H1 (cell line): ENCODE data around the gene COPS6. TPM values are rescaled to one million over a fixed set of nuclear protein-coding genes. Genes with fewer than 3 reads are reported as not detected.

Source experiments
- CEBPB ChIP-seq: IDR thresholded peaks from 2 replicates; pipeline ENCODE4 v1.6.1; 2012; ENCODE audit warnings: low read depth, low read length
- E2F6 ChIP-seq: IDR thresholded peaks from 2 replicates; pipeline ENCODE4 v1.6.1; 2012; ENCODE audit warnings: inconsistent platforms
- HDAC2 ChIP-seq, 2 experiments: fragments of 300-600 bp in 1 of 2; sonication (generic) in 1 of 2; IDR thresholded peaks; 2 replicates each; pipeline ENCODE4 v1.6.1; 2011 to 2012; ENCODE audit warnings: low read depth in 2 of 2, low read length in 2 of 2, mild to moderate bottlenecking in 2 of 2, moderate library complexity in 2 of 2, borderline replicate concordance in 1 of 2, inconsistent platforms in 1 of 2
- KDM4A ChIP-seq: IDR thresholded peaks from one replicate; pipeline ENCODE4 v1.7.1; 2012; ENCODE audit warnings: low read depth, mild to moderate bottlenecking, moderate library complexity, low read length, inconsistent platforms; ENCODE audit not compliant: severe bottlenecking
- KDM5A ChIP-seq: fragments of 200-600 bp; IDR thresholded peaks from 2 replicates; pipeline ENCODE4 v1.7.1; 2012; ENCODE audit warnings: mild to moderate bottlenecking, low read length, inconsistent platforms, mixed read lengths
- MAFK ChIP-seq: IDR thresholded peaks from 2 replicates; pipeline ENCODE4 v1.6.1; 2012; ENCODE audit warnings: low read depth, mild to moderate bottlenecking, improper control_type of control experiment, low read length
- NRF1 ChIP-seq: IDR thresholded peaks from 2 replicates; pipeline ENCODE4 v1.6.1; 2011; ENCODE audit warnings: mild to moderate bottlenecking, low read depth, low read length, improper control_type of control experiment
- PHF8 ChIP-seq: fragments of 200-600 bp; sonication (generic); conservative IDR thresholded peaks from 2 replicates; pipeline ENCODE4 v1.7.1; 2012; ENCODE audit warnings: low read depth, mild to moderate bottlenecking, inconsistent platforms, low read length, moderate library complexity
- RBBP5 ChIP-seq: IDR thresholded peaks from 2 replicates; pipeline ENCODE4 v1.7.1; 2012; ENCODE audit warnings: low read depth, mild to moderate bottlenecking, inconsistent platforms, low read length, moderate library complexity, borderline replicate concordance
- SIX5 ChIP-seq: IDR thresholded peaks from 2 replicates; pipeline ENCODE4 v1.6.1; 2011; ENCODE audit warnings: mild to moderate bottlenecking, low read depth, low read length
- SP4 ChIP-seq: IDR thresholded peaks from 2 replicates; pipeline ENCODE4 v1.6.1; 2012; ENCODE audit warnings: low read length, inconsistent platforms
- TBP ChIP-seq: IDR thresholded peaks from 2 replicates; pipeline ENCODE4 v1.6.1; 2011; ENCODE audit warnings: low read depth, low read length, improper control_type of control experiment
- TEAD4 ChIP-seq: IDR thresholded peaks from 2 replicates; pipeline ENCODE4 v1.6.1; 2012; ENCODE audit warnings: low read depth, low read length, inconsistent platforms, mixed read lengths
- YY1 ChIP-seq: IDR thresholded peaks from 2 replicates; pipeline ENCODE4 v1.6.1; 2011; ENCODE audit warnings: low read depth, mild to moderate bottlenecking, low read length
- polyA plus RNA-seq, 7 experiments: library from polyadenylated mRNA; depleted of rRNA in 3 of 7; stranded (reverse) in 5 of 7; unstranded in 2 of 7; fragments of >200 nt in 5 of 7; fragments of 200-250 nt in 2 of 7; gene quantifications; 1 replicate in 5 of 7; 2 replicates in 1 of 7; 4 replicates in 1 of 7; pipeline versions ENCODE4 v1.2.1 to v1.2.3, GENCODE V29; 2011 to 2013; ENCODE audit warnings: missing spikeins in 2 of 7, mixed read lengths in 2 of 7
- total RNA-seq: library from RNA; stranded (reverse); fragmentation: NEBNext Ultra II Directional; extraction: Animal tissue kit (Norgen Biotek cat#: 25700); gene quantifications from 2 replicates; pipeline ENCODE4 v1.2.1, GENCODE V29; 2021
- TF ChIP-seq, protein P1 (sequence below): IDR thresholded peaks from 2 replicates; pipeline ENCODE4 v1.6.1; 2012; ENCODE audit warnings: inconsistent platforms

Gene COPS6
- total and polyA plus RNA-seq, 2 of the 8 experiments (the other 6 are each of a cell fraction or from before 2014, with no cell fraction given) = 127 to 225 TPM

DNA sequence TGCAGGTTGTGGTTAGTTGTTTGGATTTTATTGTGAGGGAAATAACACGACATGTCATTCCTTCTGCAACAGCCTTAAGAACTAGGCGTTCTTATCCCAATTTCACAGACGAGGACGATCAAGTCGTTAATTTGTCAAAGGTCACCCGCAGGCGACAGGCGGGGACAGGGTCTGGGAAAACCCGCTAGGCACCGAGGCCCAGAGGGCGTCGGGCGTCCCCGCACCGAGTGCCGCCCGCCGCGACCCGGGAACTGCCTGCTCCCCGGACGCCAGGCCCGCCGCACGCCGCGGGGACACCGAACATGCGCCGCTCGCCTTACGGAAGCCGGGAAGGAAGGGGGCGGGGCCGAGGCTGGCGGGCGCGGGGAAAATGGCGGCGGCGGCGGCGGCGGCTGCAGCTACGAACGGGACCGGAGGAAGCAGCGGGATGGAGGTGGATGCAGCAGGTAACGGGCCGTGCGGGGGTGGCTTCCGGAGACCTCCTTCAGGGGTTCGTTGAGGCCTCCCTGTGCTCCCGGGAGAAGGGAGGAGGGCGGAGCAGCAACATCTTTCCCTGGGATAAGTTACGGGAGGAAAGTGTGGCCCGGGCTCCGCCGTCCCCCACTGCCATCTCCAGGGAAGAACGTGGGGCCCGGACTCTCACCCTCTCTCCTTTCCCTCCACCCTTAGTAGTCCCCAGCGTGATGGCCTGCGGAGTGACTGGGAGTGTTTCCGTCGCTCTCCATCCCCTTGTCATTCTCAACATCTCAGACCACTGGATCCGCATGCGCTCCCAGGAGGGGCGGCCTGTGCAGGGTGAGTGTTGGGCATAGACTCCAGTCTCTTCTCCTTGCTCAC lies at the start of gene COPS6 (continued):
- TF ChIP-seq KDM4A (peak; percentile 69), PHF8 (peak; percentile 79), YY1 (peak; percentile 94), MAFK (no peak), HDAC2 (IDR thresholded peaks at IDR 0.05; ENCODE audit: borderline replicate concordance in 1 of 2, low read depth in 2 of 2, low read length in 2 of 2) (peak in 1 of 2 experiments; percentile 68; a peak in 1 of 4 replicates), SIX5 (no peak), NRF1 (no peak), KDM5A (peak; percentile 68; the same call in 1 of the 2 replicates), CEBPB (no peak), RBBP5 (peak; percentile 89; the same call in 1 of the 2 replicates), TBP (peak; percentile 57; the same call in 1 of the 2 replicates), E2F6 (peak; percentile 87), SP4 (peak; percentile 34; the same call in 1 of the 2 replicates), TEAD4 (no peak)
- TF ChIP-seq, protein P1, sequence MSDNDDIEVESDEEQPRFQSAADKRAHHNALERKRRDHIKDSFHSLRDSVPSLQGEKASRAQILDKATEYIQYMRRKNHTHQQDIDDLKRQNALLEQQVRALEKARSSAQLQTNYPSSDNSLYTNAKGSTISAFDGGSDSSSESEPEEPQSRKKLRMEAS = peak; percentile 94
